Left forelimb (tissue), 1 donor: Measurements from ENCODE around the gene GALNTL6.
"Not testable (repeated sequence)": the region's sequence is repeated elsewhere in the genome, so short reads cannot be mapped to it uniquely, and the experiment has no call there.

Experiments used
- DNase-seq: peaks from one replicate; pipeline ENCODE4 v3.0.0-alpha.2; 2018; ENCODE audit warnings: low spot score

GALNTL6 gene

GRCh38 chr4:172868271-172868670 lies 1055.1 kb downstream of the GALNTL6 start:
- no peak for DNase-seq

DNA sequence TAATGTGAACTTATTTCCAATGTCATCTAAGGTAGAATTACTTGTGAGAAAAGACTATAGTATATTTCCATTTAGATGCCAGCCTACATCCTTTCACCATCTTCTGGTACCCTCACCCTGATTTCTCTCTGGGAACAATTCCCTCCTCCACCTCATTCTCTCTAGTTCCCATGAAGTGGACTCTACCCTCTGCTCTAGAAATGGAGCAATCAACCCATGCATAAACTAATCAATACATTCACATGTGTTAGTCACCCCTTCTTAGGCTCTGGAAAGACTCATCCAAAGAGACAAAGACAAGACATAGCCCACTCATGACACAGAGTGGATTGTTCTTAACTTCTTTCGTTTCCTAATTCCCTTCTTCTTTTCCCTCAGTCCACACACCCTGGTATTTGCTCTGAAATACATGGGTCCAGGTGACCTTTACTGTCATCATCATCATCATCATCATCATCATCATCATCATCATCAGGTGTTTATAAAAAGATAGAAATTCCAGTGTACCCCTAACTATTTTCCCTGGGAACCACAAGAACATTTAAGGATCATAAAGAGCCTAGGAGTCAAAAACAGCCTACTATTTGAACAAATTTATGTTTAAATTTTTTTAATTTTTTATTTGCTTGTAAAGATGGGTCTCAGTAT lies 1056.5 kb downstream of the GALNTL6 start:
- DNase-seq: no peak

- DNase-seq: no peak
Observed at GRCh38 chr4:172871381-172871780, 1058.2 kb downstream of the GALNTL6 start.

DNA sequence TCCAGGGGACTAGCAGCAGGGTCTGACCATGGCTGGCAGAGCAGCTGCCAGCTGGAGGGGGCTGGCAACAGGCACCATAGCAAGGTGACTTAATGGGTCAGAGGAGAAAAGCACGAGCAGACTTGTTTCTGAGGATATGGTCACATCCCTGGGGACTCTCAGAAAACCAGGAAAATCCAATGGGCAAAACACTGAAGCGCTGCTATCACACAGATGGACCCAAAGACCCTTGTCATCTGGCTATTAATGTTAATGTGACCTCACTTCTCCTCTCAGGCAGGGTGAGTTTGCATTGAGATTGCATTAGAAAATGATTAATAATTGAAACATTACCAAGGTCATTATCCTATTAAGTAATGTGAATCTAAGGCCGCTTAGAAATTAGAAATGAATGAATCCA lies 1061.7 kb downstream of the GALNTL6 start:
- no peak for DNase-seq

DNA sequence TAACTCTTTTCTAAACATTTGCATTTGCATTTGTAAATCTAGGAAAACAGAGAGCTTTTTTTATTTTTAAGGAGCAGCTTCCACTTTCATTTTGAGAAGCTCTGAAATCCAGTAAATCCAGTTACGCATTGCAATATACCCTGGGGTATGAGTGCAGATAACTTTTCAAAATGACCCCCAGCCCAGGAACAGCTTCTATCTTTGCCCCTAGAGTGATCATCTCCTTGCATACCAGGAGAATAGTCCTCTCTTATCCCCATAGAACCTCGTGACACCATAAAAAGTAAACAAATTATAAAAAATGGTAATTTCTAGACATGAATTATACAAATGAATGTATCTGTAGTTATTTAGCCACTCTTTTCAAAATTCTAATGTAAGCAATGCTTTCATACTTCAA lies 1063.2 kb downstream of the GALNTL6 start:
- no peak for DNase-seq

- no peak for DNase-seq
Observed at GRCh38 chr4:172881645-172882044, 1068.4 kb downstream of the GALNTL6 start.

DNA sequence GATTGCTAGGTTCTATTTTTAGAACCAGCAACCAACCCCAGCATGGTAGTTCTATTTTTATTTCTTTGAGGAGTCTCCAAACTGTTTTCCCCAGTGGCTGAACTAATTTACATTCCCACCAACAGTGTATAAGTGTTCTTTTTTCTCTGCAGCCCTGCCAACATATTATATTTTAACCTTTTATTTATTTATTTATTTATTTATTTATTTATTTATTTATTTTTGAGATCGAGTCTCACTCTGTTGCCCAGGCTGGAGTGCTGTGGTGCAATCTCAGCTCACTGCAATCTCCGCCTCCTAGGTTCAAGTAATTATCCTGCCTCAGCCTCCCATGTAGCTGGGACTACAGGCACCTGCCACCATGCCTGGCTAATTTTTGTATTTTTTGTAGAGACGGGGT lies 1074.2 kb downstream of the GALNTL6 start:
- not testable (repeated sequence) for DNase-seq

DNA sequence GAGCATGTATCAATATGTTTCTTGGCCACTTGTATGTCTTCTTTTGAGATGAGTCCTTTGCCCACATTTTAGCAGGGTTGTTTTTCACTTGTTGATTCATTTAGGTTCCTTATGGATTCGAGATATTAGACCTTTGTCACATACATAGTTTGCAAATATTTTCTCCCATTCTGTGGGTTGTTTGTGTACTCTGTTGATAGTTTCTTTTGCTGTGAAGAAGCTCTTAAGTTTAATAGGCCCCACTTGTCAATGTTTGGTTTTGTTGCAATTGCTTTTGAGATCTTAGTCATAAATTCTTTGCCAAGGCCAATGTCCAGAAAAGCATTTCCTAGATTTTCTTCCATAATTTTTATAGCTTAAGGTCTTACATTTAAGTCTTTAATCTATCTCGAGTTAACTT lies 1074.8 kb downstream of the GALNTL6 start:
- DNase-seq: no peak

GRCh38 chr4:172892300-172892699 lies 1079.1 kb downstream of the GALNTL6 start:
- no peak for DNase-seq

- DNase-seq: no peak
Observed at GRCh38 chr4:172895699-172896098, 1082.5 kb downstream of the GALNTL6 start.

GRCh38 chr4:172897046-172897445 lies 1083.8 kb downstream of the GALNTL6 start:
- DNase-seq: no peak

GRCh38 chr4:172898715-172899114 lies 1085.5 kb downstream of the GALNTL6 start:
- no peak for DNase-seq

DNA sequence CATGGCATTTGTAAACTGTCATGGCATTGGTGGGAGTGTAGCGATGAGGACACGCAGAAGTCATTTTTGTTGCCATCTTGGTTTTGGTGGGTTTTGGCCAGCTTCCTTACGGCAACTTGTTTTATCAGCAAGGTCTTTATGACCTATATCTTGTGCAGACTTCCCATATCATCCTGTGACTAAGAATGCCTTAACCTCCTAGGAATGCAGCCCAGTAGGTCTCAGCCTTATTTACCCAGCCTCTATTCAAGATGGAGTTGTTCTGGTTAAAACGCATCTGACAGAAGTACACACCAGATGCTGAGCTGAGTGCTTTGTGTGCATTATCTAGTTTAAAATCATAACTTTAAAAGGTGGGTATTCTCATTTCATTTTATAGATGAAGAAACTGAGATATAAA lies 1086.7 kb downstream of the GALNTL6 start:
- DNase-seq: no peak

GRCh38 chr4:172900900-172901299 lies 1087.7 kb downstream of the GALNTL6 start:
- no peak for DNase-seq

DNA sequence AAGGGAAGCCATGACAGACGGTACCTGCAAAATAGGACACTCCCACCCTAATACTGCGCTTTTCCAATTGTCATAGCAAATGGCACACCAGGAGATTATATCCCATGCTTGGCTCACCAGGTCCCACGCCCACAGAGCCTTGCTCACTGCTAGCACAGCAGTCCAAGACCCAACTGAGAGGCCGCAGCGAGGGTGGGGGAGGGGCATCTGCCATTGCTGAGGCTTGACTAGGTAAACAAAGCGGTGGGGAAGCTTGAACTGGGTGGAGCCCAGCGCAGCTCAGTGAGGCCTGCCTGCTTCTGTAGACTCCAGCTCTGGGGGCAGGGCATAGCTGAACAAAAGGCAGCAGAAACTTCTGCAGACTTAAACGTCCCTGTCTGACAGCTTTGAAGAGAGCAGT lies 1099.3 kb downstream of the GALNTL6 start:
- DNase-seq: not testable (repeated sequence)

DNA sequence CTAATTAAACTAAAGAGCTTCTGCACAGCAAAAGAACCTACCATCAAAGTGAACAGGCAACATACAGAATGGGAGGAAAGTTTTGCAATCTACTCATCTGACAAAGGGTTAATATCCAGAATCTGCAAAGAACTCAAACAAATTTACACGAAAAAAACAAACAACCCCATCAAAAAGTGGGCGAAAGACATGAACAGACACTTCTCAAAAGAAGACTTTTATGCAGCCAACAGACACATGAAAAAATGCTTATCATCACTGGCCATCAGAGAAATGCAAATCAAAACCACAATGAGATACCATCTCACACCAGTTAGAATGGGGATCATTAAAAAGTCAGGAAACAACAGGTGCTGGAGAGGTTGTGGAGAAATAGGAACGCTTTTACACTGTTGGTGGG lies 1104.2 kb downstream of the GALNTL6 start:
- DNase-seq: not testable (repeated sequence)

DNA sequence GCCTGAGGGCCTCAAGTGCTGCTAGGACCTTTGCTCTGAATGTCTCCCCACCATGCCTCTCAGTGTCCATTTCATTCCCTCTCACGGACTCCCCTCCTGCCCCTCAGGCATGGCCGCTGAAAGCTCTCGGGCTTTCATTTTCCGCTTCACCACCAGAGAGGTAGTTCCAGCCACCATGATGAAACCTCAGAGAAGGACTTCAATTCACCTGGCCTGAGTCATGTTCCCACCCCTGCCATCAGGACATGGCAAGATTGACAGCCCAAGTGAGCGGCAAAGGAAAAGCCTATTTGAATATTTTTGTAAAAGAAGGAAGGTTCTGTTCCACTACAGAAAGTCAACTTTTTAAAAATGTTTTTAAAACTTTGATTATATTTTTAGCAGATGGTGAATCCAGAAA lies 1106.1 kb downstream of the GALNTL6 start:
- DNase-seq: no peak

DNA sequence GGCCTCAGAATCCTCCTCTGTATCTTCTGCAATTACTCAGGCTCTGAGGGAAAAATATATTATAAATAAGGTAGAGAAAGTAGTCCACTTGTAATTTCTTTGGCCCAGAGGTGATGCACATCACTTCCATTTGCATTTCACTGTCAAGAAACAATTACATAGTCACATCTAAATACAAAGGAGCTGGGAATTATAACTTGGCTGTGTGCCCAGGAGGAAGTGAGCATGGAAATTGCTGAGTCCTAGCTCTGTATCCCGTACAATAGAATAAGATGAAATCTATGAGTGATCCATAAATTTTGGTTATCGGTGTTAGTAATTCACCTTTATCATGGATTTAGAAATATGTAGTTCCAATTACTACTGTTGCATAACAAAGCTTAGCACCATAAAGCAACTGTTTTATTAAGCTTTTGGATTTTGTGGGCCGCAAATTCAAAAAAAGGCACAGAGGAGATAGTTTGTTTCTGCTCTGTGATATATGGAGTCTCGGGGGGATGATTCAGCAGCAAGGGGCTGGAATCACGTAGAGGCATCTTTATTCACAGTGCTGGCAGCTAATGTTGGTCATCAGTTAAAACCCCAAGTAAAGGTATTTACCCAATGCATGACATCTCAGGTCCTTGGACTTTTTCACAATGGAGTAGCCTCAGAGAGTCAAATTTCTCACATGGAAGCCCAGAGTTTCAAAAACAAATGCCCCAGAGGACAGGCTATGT lies 1114.1 kb downstream of the GALNTL6 start:
- no peak for DNase-seq

DNA sequence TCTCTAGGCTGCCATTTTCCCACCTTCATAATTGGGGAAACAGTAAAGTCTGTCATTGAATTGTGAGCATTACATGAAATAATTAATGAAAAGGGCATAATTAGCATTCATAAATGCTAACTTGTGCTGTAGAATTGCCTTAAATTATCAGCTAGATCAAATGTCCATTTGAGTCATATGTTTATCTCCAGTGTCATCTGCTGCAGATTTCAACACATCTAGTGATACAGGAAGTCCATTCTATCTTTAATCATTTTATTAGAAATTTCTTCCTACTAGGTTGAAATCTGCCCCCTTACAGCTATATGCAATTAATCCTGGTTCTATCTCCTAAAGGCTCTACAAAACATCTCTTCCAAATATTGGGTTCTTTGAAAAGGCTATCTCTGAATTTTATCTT lies 1115.1 kb downstream of the GALNTL6 start:
- DNase-seq: no peak

GRCh38 chr4:172938072-172938829 lies 1125.0 kb downstream of the GALNTL6 start:
- DNase-seq: no peak

DNA sequence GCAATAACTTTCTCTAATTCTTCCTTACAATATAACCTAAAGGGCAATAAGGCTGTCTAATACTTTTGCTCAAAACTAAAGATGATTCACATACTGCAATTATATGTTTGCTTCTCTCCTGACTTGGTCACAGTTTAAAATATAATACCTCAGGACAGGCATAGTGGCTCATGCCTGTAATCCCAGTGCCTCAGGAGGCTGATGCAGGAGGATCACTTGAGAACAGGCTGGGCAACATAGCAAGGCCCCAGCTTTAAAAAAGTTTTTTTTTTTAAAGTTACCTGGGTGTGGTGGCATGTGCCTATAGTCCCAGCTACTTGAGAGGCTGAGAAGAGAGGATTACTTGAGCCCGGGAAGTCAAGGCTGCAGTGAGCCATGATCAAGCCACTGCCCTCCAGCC lies 1125.7 kb downstream of the GALNTL6 start:
- no peak for DNase-seq

DNA sequence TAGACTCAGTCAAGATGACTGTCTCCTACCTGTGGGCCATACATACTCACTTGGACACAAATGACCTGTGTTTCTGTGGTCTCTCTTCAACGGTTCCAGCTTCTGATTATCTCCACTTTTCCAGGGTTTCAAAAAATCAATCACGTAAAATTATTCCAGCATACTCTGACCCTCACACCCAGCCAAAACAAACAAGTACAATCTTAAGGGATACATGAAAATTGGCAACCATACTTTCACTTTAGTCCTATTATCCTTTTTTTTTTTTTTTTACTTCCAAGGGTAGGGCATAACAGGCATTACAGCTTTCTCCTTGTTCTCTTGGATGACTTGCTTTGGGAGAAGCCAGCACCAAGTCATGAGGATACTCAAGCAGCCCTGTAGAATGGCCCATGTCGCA lies 1129.6 kb downstream of the GALNTL6 start:
- no peak for DNase-seq

GRCh38 chr4:172945611-172946010 lies 1132.4 kb downstream of the GALNTL6 start:
- DNase-seq: no peak
